IMR-90 (cell line): Measurements from ENCODE around the gene PSMB3. TPM values are rescaled to one million over a fixed set of nuclear protein-coding genes. Genes with fewer than 3 reads are reported as not detected.

Source experiments
- ATAC-seq: fragments of 200-7000 bp; cut with Tn5 transposase; 2 replicates; pipeline ENCODE4 v1.9.1; 2020; ENCODE audit warnings: low read depth, mild to moderate bottlenecking, moderate library complexity
- BruUV-seq: library from RNA; stranded (reverse); fragments of 400-500 nt; replicated peaks from 2 replicates; lab custom pipeline; 2021; lab: Mats Ljungman, UMichigan
- CTCF ChIA-PET: fragments of 300-600 bp; formaldehyde crosslinking; extraction: SDS; loops from one replicate; lab custom pipeline; 2021; ENCODE audit warnings: antibody characterized with exemption; lab: Yijun Ruan, JAX
- POLR2A ChIA-PET: fragments of 300-600 bp; sonication (Branson Sonifier 250); formaldehyde crosslinking; loops from one replicate; lab custom pipeline; 2022; ENCODE audit warnings: antibody characterized with exemption; ENCODE audit not compliant: unreplicated experiment; lab: Charles Lee
- DNase-seq: peaks from one replicate; pipeline ENCODE4 v3.0.0; 2013
- H2AFZ ChIP-seq: replicated peaks from 2 replicates; pipeline ENCODE3; 2013; ENCODE audit warnings: low read length, mild to moderate bottlenecking; ENCODE audit not compliant: poor library complexity
- H2AK5ac ChIP-seq: 2 replicates; pipeline ENCODE4 v1.6.1; 2013; ENCODE audit warnings: low read depth, low read length, inconsistent platforms
- H2AK9ac ChIP-seq: replicated peaks from 2 replicates; pipeline ENCODE3; 2013; ENCODE audit warnings: mild to moderate bottlenecking, low read depth, low read length, moderate library complexity; ENCODE audit not compliant: poor library complexity
- H2BK120ac ChIP-seq: 2 replicates; pipeline ENCODE4 v1.6.1; 2013; ENCODE audit warnings: low read depth, low read length, inconsistent platforms
- H2BK15ac ChIP-seq: 3 replicates; pipeline ENCODE4 v1.6.1; 2013; ENCODE audit warnings: low read depth, low read length, inconsistent platforms
- H2BK20ac ChIP-seq: 2 replicates; pipeline ENCODE4 v1.6.1; 2013; ENCODE audit warnings: low read depth, mild to moderate bottlenecking, inconsistent platforms, low read length, moderate library complexity
- H2BK5ac ChIP-seq: 2 replicates; pipeline ENCODE4 v1.6.1; 2013; ENCODE audit warnings: mild to moderate bottlenecking, low read depth, low read length, inconsistent platforms; ENCODE audit not compliant: poor library complexity, severe bottlenecking
- H3K14ac ChIP-seq: replicated peaks from 2 replicates; pipeline ENCODE4 v1.6.1; 2013; ENCODE audit warnings: low read depth, low read length, inconsistent platforms
- H3K18ac ChIP-seq: 2 replicates; pipeline ENCODE4 v1.6.1; 2013; ENCODE audit warnings: low read depth, low read length, control low read depth
- H3K23ac ChIP-seq: 2 replicates; pipeline ENCODE4 v1.6.1; 2013; ENCODE audit warnings: low read depth, low read length, inconsistent platforms
- H3K27ac ChIP-seq: 2 replicates; pipeline ENCODE4 v1.5.1; 2013; ENCODE audit warnings: mild to moderate bottlenecking, control low read depth, low read length; ENCODE audit not compliant: insufficient read depth
- H3K27me3 ChIP-seq: 2 replicates; pipeline ENCODE4 v1.6.1; 2013; ENCODE audit warnings: low read length; ENCODE audit not compliant: control insufficient read depth, insufficient read depth
- H3K36me3 ChIP-seq: 2 replicates; pipeline ENCODE4 v1.6.1; 2013; ENCODE audit warnings: low read length, mixed read lengths; ENCODE audit not compliant: control insufficient read depth, insufficient read depth
- H3K4ac ChIP-seq: 2 replicates; pipeline ENCODE4 v1.6.1; 2013; ENCODE audit warnings: low read depth, low read length, inconsistent platforms
- H3K4me1 ChIP-seq: 2 replicates; pipeline ENCODE4 v1.6.1; 2013; ENCODE audit warnings: low read length, mixed read lengths; ENCODE audit not compliant: control insufficient read depth, insufficient read depth
- H3K4me2 ChIP-seq: 2 replicates; pipeline ENCODE4 v1.6.1; 2013; ENCODE audit warnings: low read depth, mild to moderate bottlenecking, control low read depth, low read length, moderate library complexity
- H3K4me3 ChIP-seq: 2 replicates; pipeline ENCODE4 v1.5.1; 2013; ENCODE audit warnings: low read depth, mild to moderate bottlenecking, control low read depth, low read length, moderate library complexity; ENCODE audit not compliant: insufficient read depth
- H3K56ac ChIP-seq: 2 replicates; pipeline ENCODE4 v1.6.1; 2013; ENCODE audit warnings: low read length, inconsistent platforms; ENCODE audit not compliant: insufficient read depth; ENCODE audit errors: extremely low read depth
- H3K79me1 ChIP-seq, 2 experiments: 2 replicates each; pipeline ENCODE4 v1.6.1; 2013; ENCODE audit warnings: low read length in 2 of 2, inconsistent platforms in 1 of 2, low read depth in 1 of 2
- H3K9ac ChIP-seq: 2 replicates; pipeline ENCODE4 v1.6.1; 2013; ENCODE audit warnings: low read depth, low read length, control low read depth
- H3K9me1 ChIP-seq: 2 replicates; pipeline ENCODE4 v1.6.1; 2013; ENCODE audit warnings: low read length, inconsistent platforms; ENCODE audit not compliant: insufficient read depth
- H3K9me3 ChIP-seq: 2 replicates; pipeline ENCODE4 v1.6.1; 2013; ENCODE audit warnings: low read length; ENCODE audit not compliant: control insufficient read depth, insufficient read depth
- H4K20me1 ChIP-seq: 2 replicates; pipeline ENCODE4 v1.6.1; 2013; ENCODE audit warnings: low read length, inconsistent platforms; ENCODE audit not compliant: insufficient read depth
- H4K5ac ChIP-seq: 2 replicates; pipeline ENCODE4 v1.6.1; 2013; ENCODE audit warnings: mild to moderate bottlenecking, low read depth, low read length, control low read depth
- H4K8ac ChIP-seq, 2 experiments: 2 replicates each; pipeline ENCODE4 v1.6.1; 2013; ENCODE audit warnings: low read depth in 2 of 2, low read length in 2 of 2, control low read depth in 1 of 2, inconsistent platforms in 1 of 2
- H4K91ac ChIP-seq: 2 replicates; pipeline ENCODE4 v1.6.1; 2013; ENCODE audit warnings: low read depth, low read length, inconsistent platforms; ENCODE audit not compliant: insufficient read depth
- BHLHE40 ChIP-seq: fragments of 150-350 bp; IDR thresholded peaks from 2 replicates; pipeline ENCODE4 v1.6.1; 2016; ENCODE audit warnings: mild to moderate bottlenecking, low read depth, low read length
- CEBPB ChIP-seq: IDR thresholded peaks from 2 replicates; pipeline ENCODE4 v1.6.1; 2012; ENCODE audit warnings: low read depth, low read length, improper control_type of control experiment
- CHD1 ChIP-seq: IDR thresholded peaks from 2 replicates; pipeline ENCODE4 v1.6.1; 2012; ENCODE audit warnings: low read depth, low read length, improper control_type of control experiment
- FOS ChIP-seq: fragments of 150-350 bp; IDR thresholded peaks from 2 replicates; pipeline ENCODE4 v1.6.1; 2016; ENCODE audit warnings: low read depth, low read length
- MAFK ChIP-seq: IDR thresholded peaks from 2 replicates; pipeline ENCODE4 v1.6.1; 2012; ENCODE audit warnings: low read depth, low read length, improper control_type of control experiment
- MAZ ChIP-seq: IDR thresholded peaks from 2 replicates; pipeline ENCODE4 v1.6.1; 2012; ENCODE audit warnings: low read depth, mild to moderate bottlenecking, low read length, improper control_type of control experiment, moderate library complexity, borderline replicate concordance
- MXI1 ChIP-seq: IDR thresholded peaks from 2 replicates; pipeline ENCODE4 v1.6.1; 2012; ENCODE audit warnings: low read depth, mild to moderate bottlenecking, low read length, moderate library complexity, borderline replicate concordance
- NFE2L2 ChIP-seq: fragments of 150-350 bp; IDR thresholded peaks from 2 replicates; pipeline ENCODE4 v1.6.1; 2016; ENCODE audit warnings: low read depth, mild to moderate bottlenecking, low read length
- POLR2A ChIP-seq: IDR thresholded peaks from 2 replicates; pipeline ENCODE4 v1.6.1; 2012; ENCODE audit warnings: mild to moderate bottlenecking, low read depth, low read length
- RAD21 ChIP-seq: IDR thresholded peaks from 2 replicates; pipeline ENCODE4 v1.6.1; 2012; ENCODE audit warnings: low read length, improper control_type of control experiment
- RCOR1 ChIP-seq: IDR thresholded peaks from 2 replicates; pipeline ENCODE4 v1.6.1; 2012; ENCODE audit warnings: mild to moderate bottlenecking, low read length, improper control_type of control experiment; ENCODE audit not compliant: insufficient replicate concordance
- RFX5 ChIP-seq: IDR thresholded peaks from 2 replicates; pipeline ENCODE4 v1.8.0; 2012; ENCODE audit warnings: low read depth, mild to moderate bottlenecking, low read length, moderate library complexity
- SMC3 ChIP-seq: fragments of 150-350 bp; IDR thresholded peaks from 2 replicates; pipeline ENCODE4 v1.6.1; 2016; ENCODE audit warnings: low read depth, mild to moderate bottlenecking, antibody characterized with exemption, low read length, moderate library complexity
- WGBS, 2 experiments: methylation state at CpG; one replicate each; pipeline versions ENCODE4 v1.1.5 to v1.1.7; 2013; ENCODE audit warnings: missing lambda C conversion rate in 2 of 2; ENCODE audit not compliant: insufficient read length in 1 of 2; ENCODE audit errors: extremely low coverage in 2 of 2; 5-methylcytosine and 5-hydroxymethylcytosine counted together
- dilution Hi-C: fragments of 300-500 bp; cut with HindIII; formaldehyde crosslinking; loops from one replicate; pipeline ENCODE4 v1.14.3; 2018; ENCODE audit warnings: low sequenced_read_pairs; ENCODE audit not compliant: unreplicated experiment
- in situ Hi-C: fragments of 300-500 bp; cut with MboI; formaldehyde crosslinking; loops from 3 replicates; pipeline ENCODE4 v1.14.3; 2019; ENCODE audit warnings: low sequenced_read_pairs, inconsistent platforms, mixed read lengths
- intact Hi-C: fragments of 100-400 bp; cut with micrococcal nuclease; formaldehyde crosslinking; loops from 2 replicates; pipeline ENCODE4 v1.10.0; 2022
- polyA plus RNA-seq, 3 experiments: library from polyadenylated mRNA; depleted of rRNA; stranded (reverse); fragments of >200 nt; gene quantifications; 2 replicates each; pipeline ENCODE4 v1.2.3, GENCODE V29; 2012; ENCODE audit warnings: low replicate concordance in 1 of 3
- total RNA-seq: library from RNA; depleted of rRNA; stranded (reverse); fragments of >200 nt; gene quantifications from 2 replicates; pipeline ENCODE4 v1.2.3, GENCODE V29; 2012
- TF ChIP-seq, protein P1 (sequence below): fragments of 150-350 bp; IDR thresholded peaks from 2 replicates; pipeline ENCODE4 v1.6.1; 2017; ENCODE audit warnings: mild to moderate bottlenecking, antibody characterized with exemption, low read length, low read depth
- TF ChIP-seq, protein P2 (sequence below): fragments of 150-350 bp; IDR thresholded peaks from 2 replicates; pipeline ENCODE4 v1.6.1; 2016; ENCODE audit warnings: low read depth, mild to moderate bottlenecking, low read length, moderate library complexity, borderline replicate concordance
- TF ChIP-seq, protein P3 (sequence below): conservative IDR thresholded peaks from 2 replicates; pipeline ENCODE4 v1.5.1; 2012; ENCODE audit warnings: mild to moderate bottlenecking, low read depth, low read length, improper control_type of control experiment

PSMB3 gene
- total and polyA plus RNA-seq, 2 of the 4 experiments (the other 2 are of a cell fraction), result 480 to 828 TPM

DNA sequence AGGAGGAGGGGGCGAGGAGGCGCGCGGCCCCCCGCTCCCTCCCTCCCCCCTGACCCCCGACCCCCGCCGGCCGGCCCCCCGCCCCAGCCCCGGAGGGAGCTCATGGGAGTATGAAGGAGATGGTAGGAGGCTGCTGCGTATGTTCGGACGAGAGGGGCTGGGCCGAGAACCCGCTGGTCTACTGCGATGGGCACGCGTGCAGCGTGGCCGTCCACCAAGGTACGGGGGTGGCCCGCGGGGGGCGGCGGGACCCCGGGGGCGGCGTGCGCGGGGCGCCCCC, 47.1 kb upstream of the PSMB3 start:
- no TSS peak for BruUV-seq
- intact Hi-C loops, result no loop called here
- no peak overlapping the region for H3K14ac ChIP-seq
- H2BK20ac ChIP-seq, result no peak overlapping the region
- no peak overlapping the region for H2BK5ac ChIP-seq
- H3K4me2 ChIP-seq, result no peak overlapping the region
- TF ChIP-seq, protein P1, sequence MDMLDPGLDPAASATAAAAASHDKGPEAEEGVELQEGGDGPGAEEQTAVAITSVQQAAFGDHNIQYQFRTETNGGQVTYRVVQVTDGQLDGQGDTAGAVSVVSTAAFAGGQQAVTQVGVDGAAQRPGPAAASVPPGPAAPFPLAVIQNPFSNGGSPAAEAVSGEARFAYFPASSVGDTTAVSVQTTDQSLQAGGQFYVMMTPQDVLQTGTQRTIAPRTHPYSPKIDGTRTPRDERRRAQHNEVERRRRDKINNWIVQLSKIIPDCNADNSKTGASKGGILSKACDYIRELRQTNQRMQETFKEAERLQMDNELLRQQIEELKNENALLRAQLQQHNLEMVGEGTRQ, result no peak
- TF ChIP-seq RCOR1, result no peak
- TF ChIP-seq NFE2L2, result no peak
- TF ChIP-seq, protein P2, sequence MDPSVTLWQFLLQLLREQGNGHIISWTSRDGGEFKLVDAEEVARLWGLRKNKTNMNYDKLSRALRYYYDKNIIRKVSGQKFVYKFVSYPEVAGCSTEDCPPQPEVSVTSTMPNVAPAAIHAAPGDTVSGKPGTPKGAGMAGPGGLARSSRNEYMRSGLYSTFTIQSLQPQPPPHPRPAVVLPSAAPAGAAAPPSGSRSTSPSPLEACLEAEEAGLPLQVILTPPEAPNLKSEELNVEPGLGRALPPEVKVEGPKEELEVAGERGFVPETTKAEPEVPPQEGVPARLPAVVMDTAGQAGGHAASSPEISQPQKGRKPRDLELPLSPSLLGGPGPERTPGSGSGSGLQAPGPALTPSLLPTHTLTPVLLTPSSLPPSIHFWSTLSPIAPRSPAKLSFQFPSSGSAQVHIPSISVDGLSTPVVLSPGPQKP, result no peak
- TF ChIP-seq MXI1, result no peak
- no peak for TF ChIP-seq SMC3
- no peak for TF ChIP-seq RAD21
- TF ChIP-seq CHD1, result no peak
- TF ChIP-seq CEBPB, result no peak
- TF ChIP-seq POLR2A, result no peak
- TF ChIP-seq MAZ, result no peak
- no peak for TF ChIP-seq MAFK
- TF ChIP-seq BHLHE40, result no peak
- TF ChIP-seq, protein P3, sequence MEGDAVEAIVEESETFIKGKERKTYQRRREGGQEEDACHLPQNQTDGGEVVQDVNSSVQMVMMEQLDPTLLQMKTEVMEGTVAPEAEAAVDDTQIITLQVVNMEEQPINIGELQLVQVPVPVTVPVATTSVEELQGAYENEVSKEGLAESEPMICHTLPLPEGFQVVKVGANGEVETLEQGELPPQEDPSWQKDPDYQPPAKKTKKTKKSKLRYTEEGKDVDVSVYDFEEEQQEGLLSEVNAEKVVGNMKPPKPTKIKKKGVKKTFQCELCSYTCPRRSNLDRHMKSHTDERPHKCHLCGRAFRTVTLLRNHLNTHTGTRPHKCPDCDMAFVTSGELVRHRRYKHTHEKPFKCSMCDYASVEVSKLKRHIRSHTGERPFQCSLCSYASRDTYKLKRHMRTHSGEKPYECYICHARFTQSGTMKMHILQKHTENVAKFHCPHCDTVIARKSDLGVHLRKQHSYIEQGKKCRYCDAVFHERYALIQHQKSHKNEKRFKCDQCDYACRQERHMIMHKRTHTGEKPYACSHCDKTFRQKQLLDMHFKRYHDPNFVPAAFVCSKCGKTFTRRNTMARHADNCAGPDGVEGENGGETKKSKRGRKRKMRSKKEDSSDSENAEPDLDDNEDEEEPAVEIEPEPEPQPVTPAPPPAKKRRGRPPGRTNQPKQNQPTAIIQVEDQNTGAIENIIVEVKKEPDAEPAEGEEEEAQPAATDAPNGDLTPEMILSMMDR, result no peak
- no peak for TF ChIP-seq RFX5
- TF ChIP-seq FOS, result no peak
- H2AFZ ChIP-seq, result peak overlapping the region; percentile 90
- peaks cover 13% of the 10 kb centered on the region; the same call in 1 of the 2 replicates for H3K9me1 ChIP-seq
- no peak overlapping the region for H3K4ac ChIP-seq
- ATAC-seq (peak; percentile 9), DNase-seq (no peak)
- no peak overlapping the region for H4K8ac ChIP-seq
- H4K20me1 ChIP-seq, result peaks cover 25% of the 10 kb centered on the region; the same call in 1 of the 2 replicates
- 0% methylated on average over 10 of the region's 32 CpGs; no CpG with 5 or more reads in 1 of the 2 experiments for WGBS, 2 experiments
- H2BK120ac ChIP-seq, result no peak overlapping the region
- H3K9ac ChIP-seq, result peak overlapping the region; percentile 24; the same call in 1 of the 2 replicates
- ChIA-PET POLR2A (no interaction called here), CTCF (no interaction called here)
- no peaks in the 10 kb centered on the region for H3K9me3 ChIP-seq
- no peak overlapping the region; the same call in 1 of the 2 replicates for H3K27ac ChIP-seq
- H4K91ac ChIP-seq, result no peak overlapping the region
- no peak overlapping the region for H3K18ac ChIP-seq
- peak overlapping the region; percentile 68 for H3K4me3 ChIP-seq
- no peak overlapping the region for H3K56ac ChIP-seq
- no peak overlapping the region for H4K5ac ChIP-seq
- H3K4me1 ChIP-seq, result peaks cover 17% of the 10 kb centered on the region
- peak overlapping the region; percentile 97 for H2AK9ac ChIP-seq
- H2AK5ac ChIP-seq, result no peak overlapping the region
- no peak overlapping the region for H2BK15ac ChIP-seq
- dilution Hi-C loops, result no loop called here
- peaks cover 16% of the 10 kb centered on the region; the same call in 1 of the 2 replicates for H3K36me3 ChIP-seq
- peaks cover 22 to 69% of the 10 kb centered on the region in 2 experiments; a peak in 3 of 4 replicates for H3K79me1 ChIP-seq
- in situ Hi-C loops, result no loop called here
- no peaks in the 10 kb centered on the region for H3K27me3 ChIP-seq
- H3K23ac ChIP-seq, result no peak overlapping the region
